ENCODE data around the gene WIPF3.

GRCh38 chr7:29891766-29892165 lies 85.5 kb downstream of the WIPF3 start:
- no peak for TF ChIP-seq CTCF (conservative IDR thresholded peaks at IDR 0.05; ENCODE audit: low read length)
- TF ChIP-seq EZH2phosphoT487 (IDR thresholded peaks at IDR 0.05; ENCODE audit: borderline replicate concordance) = no peak

Data from Loucy (cell line).